Fibroblast of skin of left quadriceps (primary cell): ENCODE results near the gene SPACDR.

Experiments
- DNase-seq, 2 experiments: peaks; one replicate each; pipeline ENCODE4 v3.0.0-alpha.2; 2013; ENCODE audit warnings: low read depth in 2 of 2

The SPACDR gene

GRCh38 chr7:100485471-100485876 lies 21.4 kb upstream of the SPACDR start:
- no peak for DNase-seq

DNA sequence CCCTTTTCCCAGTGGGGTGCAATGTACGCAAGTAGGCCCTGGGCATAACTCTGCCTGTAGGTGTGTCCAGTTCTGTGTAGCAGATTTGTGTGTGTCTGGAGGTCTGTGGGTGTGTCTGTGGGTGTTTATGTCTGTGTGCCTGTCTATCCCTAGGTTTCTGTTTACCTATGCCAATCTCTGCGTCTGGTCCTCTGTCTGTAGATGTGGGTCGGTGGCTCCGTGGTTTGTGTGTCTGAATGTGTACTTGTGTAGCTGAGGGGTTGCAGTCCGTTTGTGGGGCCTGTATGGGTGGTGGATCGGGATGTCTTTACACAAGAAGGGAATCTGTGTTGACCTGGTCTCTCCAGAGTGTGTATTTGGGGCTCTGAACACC lies 20.6 kb upstream of the SPACDR start:
- DNase-seq = no peak

- DNase-seq = peak in 1 of 2 experiments; percentile 32
Measured at GRCh38 chr7:100483722-100484672, 19.9 kb upstream of the SPACDR start, which contains the start of gene NYAP1. NYAP1 (plus strand) TSS chr7:100483927; CDS start chr7:100485312, 1,385 bp downstream.

GRCh38 chr7:100483090-100483721 lies 19.1 kb upstream of the SPACDR start:
- peak in 1 of 2 experiments; percentile 32 for DNase-seq

DNA sequence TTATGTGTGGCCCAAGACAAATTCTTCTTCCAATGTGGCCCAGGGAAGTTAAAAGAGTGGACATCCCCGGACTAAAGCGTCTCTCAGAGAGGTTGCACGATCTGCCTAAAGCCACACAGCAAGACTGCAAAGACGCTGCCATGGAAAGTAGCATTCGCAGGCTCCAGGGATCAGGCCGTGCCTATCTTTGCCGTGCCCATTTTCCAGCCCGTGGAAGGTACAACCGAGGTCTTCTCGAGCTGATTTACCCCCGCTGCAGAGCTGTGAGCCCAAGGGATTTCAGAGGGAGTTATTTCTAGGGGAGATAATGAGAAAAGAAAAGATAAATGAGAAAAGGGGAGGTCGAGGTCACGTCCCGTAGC lies 18.6 kb upstream of the SPACDR start:
- DNase-seq = no peak

- DNase-seq = no peak
Measured at GRCh38 chr7:100481466-100481865, 17.4 kb upstream of the SPACDR start.

DNA sequence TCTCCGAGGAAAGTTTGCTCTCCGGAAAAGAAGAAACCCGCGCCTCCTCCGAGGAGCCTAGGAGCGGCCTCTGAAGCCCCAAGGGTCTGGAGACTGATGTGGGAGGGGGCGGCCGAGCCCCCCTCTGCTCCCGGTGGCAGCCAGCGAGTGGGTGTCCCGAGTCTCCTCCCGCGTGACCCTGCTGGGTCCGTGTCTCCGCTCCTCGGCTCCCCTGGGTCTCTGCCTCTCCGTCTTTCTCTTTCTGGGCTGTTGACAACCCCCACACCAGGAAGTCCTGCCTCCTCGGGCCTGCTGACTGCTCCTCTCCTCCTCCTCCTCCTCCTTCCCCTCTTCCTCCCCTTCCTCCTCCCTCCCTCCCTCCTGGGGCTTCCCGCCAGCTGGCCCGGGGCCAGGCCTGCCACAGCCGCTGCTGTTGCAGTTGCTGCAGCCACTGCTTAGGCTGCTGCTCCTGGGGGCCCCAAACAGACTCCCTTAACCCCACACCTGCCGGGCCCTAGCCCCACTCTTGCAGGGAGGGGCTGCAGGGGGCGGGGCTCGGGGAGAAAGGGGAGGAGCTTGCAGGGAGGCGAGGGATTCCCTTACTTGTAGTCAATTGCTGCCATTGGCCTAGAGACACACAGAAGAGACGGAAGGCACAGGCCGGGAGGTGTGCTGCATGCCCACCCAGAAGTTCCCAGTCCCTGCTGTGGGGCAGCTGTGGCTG lies 15.0 kb upstream of the SPACDR start, which contains the start of gene TSC22D4:
TSS of gene TSC22D4 (minus strand) at position 257 of the 703 bp plus-strand sequence. CDS start 1,176 bp downstream, outside the sequence.
- peak; percentile 85 to 87 for DNase-seq

GRCh38 chr7:100477871-100478267 lies 13.8 kb upstream of the SPACDR start:
- DNase-seq = no peak

DNA sequence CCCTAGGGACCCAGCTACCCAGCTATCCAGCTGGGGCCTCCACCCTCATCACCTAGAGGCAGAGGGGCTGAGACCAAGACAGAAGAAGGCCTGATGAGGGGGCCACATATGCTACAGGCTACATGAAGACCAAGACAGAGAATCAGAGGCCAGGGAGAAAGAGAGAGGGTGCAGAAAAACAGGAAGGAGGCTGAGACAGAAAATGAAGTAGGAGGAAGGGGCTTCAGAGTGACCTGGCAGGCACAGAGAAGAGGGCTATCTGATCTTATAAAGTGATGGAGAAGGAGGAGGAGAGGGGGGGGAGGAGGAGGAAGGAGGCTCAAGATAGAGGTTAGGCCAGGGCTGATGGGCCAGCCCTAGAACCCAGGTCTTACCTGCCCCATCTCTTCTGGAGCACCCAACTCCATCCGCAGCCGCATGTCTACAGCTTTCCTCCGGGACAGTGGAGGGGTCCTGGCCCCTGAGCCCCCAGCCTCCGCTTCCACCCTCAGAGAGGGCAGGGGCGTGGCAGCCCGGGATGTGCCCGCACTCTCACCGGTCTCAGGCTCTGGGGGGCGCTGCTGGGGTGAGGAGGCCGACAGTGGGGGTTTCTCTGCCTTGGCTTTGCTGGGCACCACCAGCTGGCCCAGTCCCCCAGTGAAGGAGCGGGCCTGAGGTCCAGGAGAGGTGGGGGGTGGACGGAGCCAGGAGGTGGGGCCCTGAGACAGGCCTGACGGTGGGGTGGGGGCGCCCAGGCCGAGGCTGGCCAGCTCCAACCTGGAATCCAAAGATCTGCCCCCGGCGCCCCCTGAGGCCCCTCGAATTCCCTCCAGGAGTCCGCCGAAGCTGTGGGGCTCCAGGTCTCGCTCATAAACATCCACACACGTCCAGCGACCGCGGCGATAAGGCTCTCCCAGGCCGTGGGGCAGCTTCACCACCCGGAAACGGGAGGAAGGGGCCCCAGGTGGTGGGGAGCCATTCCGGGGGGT lies 13.1 kb upstream of the SPACDR start:
- no peak for DNase-seq

- no peak for DNase-seq
Measured at GRCh38 chr7:100476101-100476780, 12.2 kb upstream of the SPACDR start.

DNA sequence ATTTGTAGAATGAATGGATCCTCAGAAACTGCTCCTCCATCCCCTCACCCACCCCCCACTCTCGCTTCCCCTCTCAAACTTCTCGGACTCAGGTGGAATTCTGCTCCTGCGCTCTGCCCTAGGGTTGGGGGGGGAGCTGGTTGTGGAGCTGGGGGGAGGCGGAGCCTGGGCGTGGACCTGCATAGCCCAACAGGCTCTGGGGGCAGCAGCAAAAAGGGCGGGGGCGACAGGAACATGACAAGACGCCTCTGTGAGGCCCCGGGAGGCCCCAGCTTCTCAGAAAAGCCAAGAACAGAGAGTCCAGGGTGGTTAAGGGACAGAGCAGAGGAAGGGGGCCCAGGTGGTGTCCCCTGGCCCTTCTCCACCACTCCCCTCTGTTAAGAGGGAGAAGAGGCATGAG lies 11.5 kb upstream of the SPACDR start:
- no peak for DNase-seq

DNA sequence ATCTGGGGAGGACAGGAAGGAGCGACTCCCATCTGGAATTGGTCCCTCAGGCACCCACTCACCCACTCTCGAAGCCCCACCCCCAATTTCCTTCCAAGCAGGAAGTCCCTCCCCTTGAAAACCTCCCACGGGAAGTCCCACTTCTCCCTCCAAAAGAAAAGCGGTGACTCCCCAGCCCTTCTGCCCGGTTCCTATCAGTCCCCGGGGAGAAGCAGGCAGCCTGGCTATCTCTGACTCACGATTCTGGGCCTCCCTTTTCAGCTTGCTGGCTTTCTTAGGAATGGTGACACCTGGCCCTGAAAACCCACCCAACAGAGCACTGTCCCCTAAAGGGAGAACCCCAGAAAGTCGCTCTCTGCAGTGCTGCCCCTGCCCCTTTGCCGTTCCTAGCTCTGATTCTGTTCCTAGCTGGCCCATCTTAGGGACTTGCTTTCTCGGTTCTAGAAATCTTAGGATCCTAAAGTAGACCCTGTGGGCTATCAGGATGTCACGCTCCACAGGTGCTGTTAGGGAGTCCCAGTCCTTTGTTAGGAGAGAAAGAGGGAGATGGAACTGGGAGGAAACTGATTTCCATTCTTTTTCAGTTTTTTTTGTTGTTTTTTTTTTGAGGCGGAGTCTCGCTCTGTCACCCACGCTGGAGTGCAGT lies 8.9 kb upstream of the SPACDR start:
- DNase-seq = no peak

GRCh38 chr7:100472121-100472851 lies 8.2 kb upstream of the SPACDR start:
- no peak for DNase-seq

DNA sequence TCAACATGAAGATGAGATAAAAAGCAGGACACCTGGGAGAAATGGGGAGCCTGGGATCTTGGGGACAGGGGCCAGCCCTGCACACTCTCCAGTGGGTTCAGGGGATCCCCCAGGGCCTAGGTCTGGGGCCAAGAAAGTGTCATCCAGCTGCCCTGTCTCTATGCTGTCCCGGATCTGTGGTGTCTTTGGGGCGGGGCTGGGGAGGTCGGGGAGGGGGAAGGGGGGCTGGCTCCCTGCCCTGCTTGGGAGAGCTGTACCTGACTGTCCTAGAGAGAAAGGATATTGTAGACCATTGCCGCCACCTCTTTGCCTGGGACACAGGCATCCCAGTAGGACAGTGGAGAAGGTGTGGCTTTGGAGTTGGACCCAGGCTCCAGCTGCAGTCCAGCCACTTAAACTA lies 7.0 kb upstream of the SPACDR start:
- DNase-seq = no peak

GRCh38 chr7:100469227-100470044 lies 5.4 kb upstream of the SPACDR start:
- no peak for DNase-seq

DNA sequence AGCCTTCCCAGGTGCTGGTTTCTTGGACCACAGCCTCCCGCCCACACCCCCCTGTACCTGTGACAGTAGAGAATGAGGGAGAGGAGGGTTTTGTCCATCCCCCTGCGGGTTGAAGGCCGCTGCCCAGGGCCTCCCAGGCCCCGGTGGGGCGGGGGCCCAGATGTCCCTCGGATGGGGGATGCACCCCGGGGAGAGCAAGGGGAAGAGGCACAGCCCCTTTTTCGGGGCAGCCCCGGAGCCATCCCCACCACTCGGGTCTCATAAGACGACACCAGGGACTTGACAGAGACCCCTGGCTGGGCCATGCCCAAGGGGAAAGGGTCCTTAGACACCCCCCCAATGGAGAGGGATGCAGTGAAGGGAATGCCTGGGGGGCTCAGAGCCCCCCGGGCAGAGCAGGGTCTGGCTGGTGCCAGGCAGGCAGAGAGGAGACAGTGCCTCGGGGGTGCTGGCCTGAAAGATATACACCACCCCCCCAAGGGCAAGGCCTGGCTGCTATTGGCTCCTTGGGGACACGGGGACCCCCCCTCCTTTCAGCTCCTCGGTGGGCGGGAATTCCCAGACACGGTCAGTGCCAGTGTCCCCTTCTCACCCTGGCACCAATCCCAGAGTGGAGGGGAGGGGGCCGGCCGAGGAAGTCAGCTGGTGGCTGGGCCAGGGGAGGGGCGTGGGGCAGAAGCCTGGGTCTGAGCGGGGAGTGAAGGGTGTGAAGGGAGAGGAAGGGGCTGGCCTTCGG lies 3.7 kb upstream of the SPACDR start:
- DNase-seq = no peak
